Neutrophil (primary cell): Measurements from ENCODE around the gene C2CD2L.

Experiments
- H3K27ac ChIP-seq: fragments of 200-600 bp; sonication (generic); 2 replicates; pipeline ENCODE4 v1.5.1; 2016; ENCODE audit warnings: mild to moderate bottlenecking, moderate library complexity
- H3K27me3 ChIP-seq: fragments of 200-600 bp; sonication (generic); 2 replicates; pipeline ENCODE4 v1.6.0; 2016; ENCODE audit warnings: mild to moderate bottlenecking
- H3K36me3 ChIP-seq: fragments of 200-600 bp; sonication (generic); 2 replicates; pipeline ENCODE4 v1.5.1; 2017
- H3K4me1 ChIP-seq, 2 experiments: fragments of 200-600 bp in 1 of 2; sonication (generic) in 1 of 2; 1 replicate in 1 of 2; 2 replicates in 1 of 2; pipeline versions ENCODE4 v1.5.1 to v1.6.1; 2013 to 2016; ENCODE audit warnings: low read depth in 1 of 2, low read length in 1 of 2, mild to moderate bottlenecking in 1 of 2, moderate library complexity in 1 of 2; ENCODE audit not compliant: control insufficient read depth in 1 of 2, insufficient read depth in 1 of 2
- H3K4me3 ChIP-seq, 2 experiments: fragments of 200-600 bp in 1 of 2; sonication (generic) in 1 of 2; 1 replicate in 1 of 2; 2 replicates in 1 of 2; pipeline ENCODE4 v1.5.1; 2013 to 2016; ENCODE audit warnings: low read depth in 1 of 2, low read length in 1 of 2, mild to moderate bottlenecking in 1 of 2, moderate library complexity in 1 of 2
- H3K9me3 ChIP-seq: fragments of 200-600 bp; sonication (generic); 2 replicates; pipeline ENCODE4 v1.5.1; 2016
- CTCF ChIP-seq: fragments of 200-600 bp; sonication (generic); IDR thresholded peaks from 2 replicates; pipeline ENCODE4 v1.5.1; 2016; ENCODE audit warnings: antibody characterized with exemption

The C2CD2L gene

GRCh38 chr11:119103793-119104192 lies 3.4 kb upstream of the C2CD2L start:
- Histone ChIP-seq H3K9me3 (no peaks in the 10 kb centered on the region), H3K27me3 (no peaks in the 10 kb centered on the region), H3K4me3 (no peak overlapping the region), H3K4me1 (peaks cover 56 to 59% of the 10 kb centered on the region in 2 experiments), H3K36me3 (no peaks in the 10 kb centered on the region), H3K27ac (no peak overlapping the region)
- TF ChIP-seq CTCF: no peak

DNA sequence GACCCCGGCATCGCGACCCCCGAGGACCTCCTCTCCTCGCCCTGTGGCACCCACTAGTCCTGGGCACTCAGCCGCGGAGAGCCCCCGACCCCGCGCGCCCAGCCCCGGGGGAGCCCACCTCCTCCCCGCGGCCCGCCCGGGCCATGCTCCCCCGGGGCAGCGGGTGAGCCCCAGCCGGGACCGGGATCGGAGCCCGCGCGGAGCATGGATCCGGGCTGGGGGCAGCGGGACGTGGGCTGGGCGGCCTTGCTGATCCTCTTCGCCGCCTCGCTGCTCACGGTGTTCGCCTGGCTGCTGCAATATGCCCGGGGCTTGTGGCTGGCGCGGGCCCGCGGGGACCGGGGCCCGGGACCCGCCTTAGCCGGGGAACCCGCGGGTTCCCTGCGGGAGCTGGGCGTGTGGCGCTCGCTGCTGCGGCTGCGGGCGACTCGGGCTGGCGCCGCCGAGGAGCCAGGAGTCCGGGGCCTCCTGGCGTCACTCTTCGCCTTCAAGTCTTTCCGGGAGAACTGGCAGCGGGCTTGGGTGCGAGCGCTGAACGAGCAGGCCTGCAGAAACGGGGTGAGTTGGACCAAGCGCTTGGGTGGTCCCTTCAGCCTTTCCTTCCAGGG lies 498 bp downstream of the C2CD2L start:
- Histone ChIP-seq H3K4me3 (peak overlapping the region; percentile 64 to 94), H3K27me3 (no peaks in the 10 kb centered on the region), H3K36me3 (peaks cover 23% of the 10 kb centered on the region), H3K4me1 (peaks cover 47 to 56% of the 10 kb centered on the region in 2 experiments), H3K27ac (peak overlapping the region; percentile 98), H3K9me3 (no peaks in the 10 kb centered on the region)
- no peak for TF ChIP-seq CTCF

GRCh38 chr11:119108146-119108856 lies 1.2 kb downstream of the C2CD2L start:
- Histone ChIP-seq H3K36me3 (peaks cover 30% of the 10 kb centered on the region), H3K27me3 (no peaks in the 10 kb centered on the region), H3K4me3 (peak overlapping the region; percentile 64 to 94), H3K27ac (peak overlapping the region; percentile 98), H3K9me3 (no peaks in the 10 kb centered on the region), H3K4me1 (peaks cover 41 to 53% of the 10 kb centered on the region in 2 experiments)
- TF ChIP-seq CTCF: no peak

DNA sequence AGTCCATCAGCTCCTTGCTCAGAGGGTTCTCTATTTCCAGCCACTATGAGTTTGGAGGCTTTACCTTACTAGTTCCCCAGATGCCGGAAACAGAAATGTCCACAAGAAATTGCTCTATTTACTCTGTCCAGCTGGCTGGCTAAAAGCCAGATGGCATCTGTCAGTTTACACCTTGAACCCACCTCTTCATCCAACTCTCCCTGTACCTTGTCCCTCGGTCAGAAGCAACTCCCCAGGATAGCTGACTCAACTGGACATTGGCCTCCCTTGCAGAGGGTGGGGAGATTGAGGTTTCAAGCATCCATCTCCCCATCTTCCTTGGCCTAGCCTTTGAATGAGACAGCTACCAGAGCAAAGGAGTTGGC lies 1.7 kb downstream of the C2CD2L start:
- Histone ChIP-seq H3K36me3 (peaks cover 35% of the 10 kb centered on the region), H3K4me3 (peak overlapping the region; percentile 64 to 94), H3K9me3 (no peaks in the 10 kb centered on the region), H3K27me3 (no peaks in the 10 kb centered on the region), H3K27ac (peak overlapping the region; percentile 98), H3K4me1 (peaks cover 41 to 53% of the 10 kb centered on the region in 2 experiments)
- TF ChIP-seq CTCF: no peak

- Histone ChIP-seq H3K36me3 (peaks cover 45% of the 10 kb centered on the region), H3K27ac (peak overlapping the region; percentile 98), H3K27me3 (no peaks in the 10 kb centered on the region), H3K4me3 (no peak overlapping the region), H3K9me3 (no peaks in the 10 kb centered on the region), H3K4me1 (peaks cover 41 to 56% of the 10 kb centered on the region in 2 experiments)
- no peak for TF ChIP-seq CTCF
Measured at GRCh38 chr11:119109843-119110242, 2.7 kb downstream of the C2CD2L start.
